Measurements from ENCODE around the gene KSR2.

- TF ChIP-seq CTCF (IDR thresholded peaks at IDR 0.05; ENCODE audit: low read depth, low read length): no peak
- no peak for TF ChIP-seq EZH2phosphoT487 (IDR thresholded peaks at IDR 0.05; ENCODE audit: low read depth)
These were observed 447.4 kb downstream of the KSR2 start for GRCh38 chr12:117521346-117521745.

Measured in OCI-LY3 (cell line).